GM19240 (cell line): Measurements from ENCODE around the gene ASCL4.
"Not testable (repeated sequence)": the region's sequence is repeated elsewhere in the genome, so short reads cannot be mapped to it uniquely, and the experiment has no call there.

ENCODE experiments used
- DNase-seq: peaks from one replicate; pipeline ENCODE4 v3.0.0; 2011; ENCODE audit warnings: low spot score; ENCODE audit not compliant: insufficient read length

The ASCL4 gene, protein sequence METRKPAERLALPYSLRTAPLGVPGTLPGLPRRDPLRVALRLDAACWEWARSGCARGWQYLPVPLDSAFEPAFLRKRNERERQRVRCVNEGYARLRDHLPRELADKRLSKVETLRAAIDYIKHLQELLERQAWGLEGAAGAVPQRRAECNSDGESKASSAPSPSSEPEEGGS

DNA sequence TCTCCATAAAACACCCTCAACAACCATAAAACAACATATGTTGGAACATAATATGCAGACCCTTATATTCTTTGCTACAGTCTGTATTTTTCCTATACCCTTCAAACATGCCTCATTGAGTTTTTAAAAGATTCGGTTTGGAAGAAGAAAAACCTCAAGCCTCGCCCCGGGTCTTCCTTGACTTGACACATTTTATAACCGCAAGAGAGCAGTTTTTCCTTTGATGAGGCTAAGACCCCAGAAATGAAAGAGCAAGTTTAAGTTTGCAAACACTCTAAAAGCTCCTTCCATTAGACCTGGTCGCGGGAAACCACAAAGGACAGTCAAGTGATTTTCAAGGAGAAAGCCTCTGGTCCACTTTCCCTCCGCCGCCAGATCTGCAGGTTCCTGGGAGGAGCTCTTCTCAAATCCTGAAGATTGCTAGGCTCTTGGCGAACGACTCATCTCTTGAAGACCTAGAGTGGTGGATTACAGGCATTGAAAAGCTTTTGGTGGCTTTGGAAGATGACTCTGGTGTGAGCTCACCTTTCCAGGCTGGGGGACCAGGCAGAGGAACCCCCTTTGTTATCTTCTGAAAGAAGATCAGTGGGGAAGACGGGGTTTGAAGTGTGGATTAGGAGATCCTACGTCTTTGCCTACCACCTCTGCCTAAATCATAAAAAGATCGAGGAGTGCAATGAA is at the start of gene ASCL4:
Gene ASCL4, plus strand, starts transcription at position 356 of the 681 bp plus-strand sequence. CDS start 515 bp downstream, outside the sequence.
- DNase-seq = no peak

DNA sequence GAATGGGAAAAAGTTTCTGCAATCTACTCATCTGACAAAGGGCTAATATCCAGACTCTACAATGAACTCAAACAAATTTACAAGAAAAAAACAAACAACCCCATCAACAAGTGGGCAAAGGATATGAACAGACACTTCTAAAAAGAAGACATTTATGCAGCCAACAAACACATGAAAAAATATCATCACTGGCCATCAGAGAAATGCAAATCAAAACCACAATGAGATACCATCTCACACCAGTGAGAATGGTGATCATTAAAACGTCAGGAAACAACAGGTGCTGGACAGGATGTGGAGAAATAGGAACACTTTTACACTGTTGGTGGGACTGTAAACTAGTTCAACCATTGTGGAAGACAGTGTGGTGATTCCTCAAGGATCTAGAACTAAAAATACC is 47.2 kb upstream of the ASCL4 start:
- not testable (repeated sequence) for DNase-seq

DNA sequence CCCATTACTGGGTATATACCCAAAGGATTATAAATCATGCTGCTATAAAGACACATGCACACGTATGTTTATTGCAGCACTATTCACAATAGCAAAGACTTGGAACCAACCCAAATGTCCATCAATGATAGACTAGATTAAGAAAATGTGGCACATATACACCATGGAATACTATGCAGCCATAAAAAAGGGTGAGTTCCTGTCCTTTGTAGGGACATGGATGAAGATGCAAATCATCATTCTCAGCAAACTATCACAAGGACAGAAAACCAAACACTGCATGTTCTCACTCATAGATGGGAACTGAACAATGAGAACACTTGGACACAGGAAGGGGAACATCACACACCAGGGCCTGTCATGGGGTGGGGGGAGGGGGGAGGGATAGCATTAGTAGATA is 46.8 kb upstream of the ASCL4 start:
- DNase-seq = not testable (repeated sequence)

DNA sequence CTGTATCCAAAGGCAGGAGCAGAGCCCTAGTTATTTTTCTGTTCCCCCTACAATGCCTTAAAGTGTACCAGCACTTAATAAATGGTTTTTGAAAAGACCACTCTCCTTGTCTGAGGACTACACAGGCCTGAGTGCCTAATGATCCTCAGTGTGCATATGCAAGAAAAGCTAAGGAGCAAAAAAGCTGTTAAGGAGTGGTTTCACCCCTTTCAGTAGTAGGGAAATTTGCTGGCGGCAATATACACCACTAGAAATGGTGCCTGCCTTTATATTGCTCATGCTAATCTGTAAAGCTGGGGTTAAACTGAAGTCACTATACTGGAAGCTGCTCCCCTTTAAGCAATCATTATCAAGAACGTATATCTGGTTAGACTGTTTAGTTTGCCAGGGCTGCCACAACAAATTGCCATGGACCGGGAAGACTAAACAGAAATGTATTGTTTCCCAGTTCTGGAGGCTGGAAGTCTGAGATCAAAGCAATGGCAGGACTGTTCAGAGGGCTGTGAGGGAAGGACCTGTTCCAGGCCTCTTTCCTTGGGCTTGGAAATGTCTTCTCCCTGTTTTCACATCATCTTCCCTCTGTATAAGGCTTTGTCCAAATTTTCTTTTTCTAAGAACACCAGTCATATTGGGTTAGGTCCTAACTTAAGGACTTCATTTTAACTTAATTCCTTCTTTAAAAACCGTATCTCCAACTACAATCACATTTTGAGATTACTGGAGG is 43.7 kb upstream of the ASCL4 start:
- DNase-seq = no peak

DNA sequence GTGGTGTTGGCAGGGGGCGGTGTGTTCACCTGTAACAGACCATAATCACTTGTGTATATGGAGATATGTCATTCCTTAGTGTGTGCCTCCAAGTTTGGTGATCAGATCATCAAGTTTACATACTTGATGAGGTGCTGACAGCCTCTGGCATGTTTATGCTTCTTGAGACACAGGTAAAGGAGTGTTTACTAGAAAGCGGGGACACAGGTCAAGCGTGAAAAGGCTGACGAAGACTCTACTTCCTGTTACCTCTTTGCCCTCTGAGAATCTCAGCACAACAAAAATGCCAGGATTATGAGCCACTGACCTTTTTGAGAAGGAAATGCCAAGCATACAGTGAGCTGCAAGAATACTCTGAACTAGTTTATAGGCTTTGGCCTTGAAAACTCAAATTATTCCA is 43.1 kb upstream of the ASCL4 start:
- DNase-seq = no peak

DNA sequence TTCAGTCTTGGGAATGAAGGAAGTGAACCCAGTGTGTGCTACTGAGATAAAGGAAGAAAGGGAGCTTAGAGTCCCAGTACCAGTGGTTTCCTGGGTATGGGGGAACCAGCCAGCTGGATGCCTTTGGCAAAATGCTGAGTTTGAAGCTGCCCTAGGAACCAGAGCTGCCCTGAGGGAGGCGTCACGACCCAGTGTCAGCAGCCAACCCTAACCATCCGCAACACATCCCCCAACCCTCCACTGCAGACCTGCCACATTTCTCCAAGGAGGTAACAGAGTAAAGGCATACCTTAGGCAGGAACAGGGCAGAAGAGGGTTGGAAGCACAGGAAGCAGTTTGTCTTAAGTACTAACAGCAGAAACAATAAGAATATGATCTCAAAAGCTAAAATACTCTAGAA is 42.1 kb upstream of the ASCL4 start:
- DNase-seq = no peak

DNA sequence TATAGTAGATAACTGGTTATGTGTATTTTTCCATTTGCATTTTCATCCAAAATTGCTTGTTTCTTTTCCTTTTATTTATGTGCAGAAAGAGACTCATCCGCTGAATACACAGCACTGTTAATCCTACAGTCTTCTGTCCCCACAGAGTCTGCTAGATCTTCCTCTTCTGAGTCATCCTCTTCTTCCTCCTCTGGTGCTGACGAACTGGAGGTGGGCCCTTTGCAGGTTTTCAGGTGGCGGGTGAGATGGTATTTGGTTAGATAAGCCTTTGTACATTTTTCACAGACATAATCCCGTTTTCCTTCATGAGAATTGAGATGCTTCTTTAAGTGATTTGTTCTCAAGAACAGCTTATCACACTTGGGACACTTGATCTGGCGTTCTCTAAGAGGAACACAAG is 40.4 kb upstream of the ASCL4 start:
- no peak for DNase-seq

DNA sequence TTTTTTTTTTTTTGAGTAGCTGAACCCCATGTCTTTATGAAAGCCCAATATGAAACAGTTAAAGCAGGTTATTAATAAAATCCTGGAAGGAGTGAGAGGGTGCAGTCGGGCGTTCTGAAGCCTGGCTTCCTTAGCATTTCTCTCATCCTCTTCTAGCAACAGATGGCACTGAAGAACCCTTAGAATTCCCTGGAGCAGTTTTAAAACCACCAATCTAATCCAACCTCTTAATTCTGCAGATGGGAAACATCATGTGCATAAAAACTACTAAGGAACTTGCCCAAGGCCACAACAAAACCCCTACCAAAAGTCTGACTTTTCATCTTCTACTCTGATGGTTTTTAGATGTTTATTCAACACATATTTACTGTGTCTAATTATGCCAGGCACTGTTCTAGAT is 38.7 kb upstream of the ASCL4 start:
- DNase-seq = no peak

DNA sequence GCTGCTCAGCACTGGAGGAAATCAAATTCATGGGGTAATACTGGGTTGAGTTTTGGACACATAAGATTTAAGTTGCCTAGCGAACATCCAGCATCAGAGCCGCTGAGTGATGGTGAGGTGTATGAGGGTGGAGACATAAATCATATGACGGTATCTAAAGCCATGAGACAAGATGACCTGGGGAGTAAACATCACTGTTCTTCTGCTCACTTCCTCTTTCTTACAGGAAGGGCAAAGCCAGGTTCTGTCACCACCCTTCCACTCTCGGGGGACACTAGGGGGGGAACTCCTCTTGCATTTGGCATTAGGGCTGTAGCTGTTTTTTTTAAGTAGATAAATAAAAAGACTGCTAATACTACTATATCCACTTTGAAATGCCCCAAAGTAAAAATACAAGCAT is 37.6 kb upstream of the ASCL4 start:
- DNase-seq = peak; percentile 55

DNA sequence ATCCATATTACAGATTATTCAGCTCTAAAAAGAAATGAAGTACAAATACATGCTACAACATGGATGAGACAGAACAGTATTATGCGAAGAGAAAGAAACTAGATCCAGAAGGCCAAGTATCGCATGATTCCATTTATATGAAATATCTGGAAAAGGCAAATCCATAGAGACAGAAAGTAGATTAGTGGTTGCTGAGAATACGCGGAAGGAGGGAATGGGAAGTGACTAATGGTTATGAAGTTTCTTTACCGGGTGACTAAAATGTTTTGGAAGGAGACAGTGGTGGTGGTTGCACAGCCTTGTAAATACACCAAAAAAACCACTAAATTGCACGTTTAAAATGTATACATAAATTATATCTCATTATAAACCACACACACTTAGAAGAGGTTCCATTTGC is 26.0 kb upstream of the ASCL4 start:
- no peak for DNase-seq

DNA sequence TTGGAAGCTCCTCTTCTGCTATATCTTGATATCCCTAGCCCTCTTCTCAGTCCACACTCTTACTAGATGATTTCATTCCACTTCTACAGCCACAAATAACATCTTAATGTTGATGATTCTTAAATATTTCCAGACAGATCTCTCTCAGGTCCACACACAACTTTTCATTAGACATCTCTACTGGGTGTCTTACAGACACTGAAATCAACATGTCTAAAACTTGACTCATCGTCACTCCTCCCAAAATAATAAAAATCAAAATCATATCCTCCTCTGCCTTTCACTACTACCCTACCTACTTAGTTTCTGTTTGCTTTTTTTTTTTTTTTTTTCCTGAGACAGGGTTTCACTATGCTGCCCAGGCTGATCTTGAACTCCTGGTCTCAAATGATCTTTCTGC is 25.4 kb upstream of the ASCL4 start:
- no peak for DNase-seq

DNA sequence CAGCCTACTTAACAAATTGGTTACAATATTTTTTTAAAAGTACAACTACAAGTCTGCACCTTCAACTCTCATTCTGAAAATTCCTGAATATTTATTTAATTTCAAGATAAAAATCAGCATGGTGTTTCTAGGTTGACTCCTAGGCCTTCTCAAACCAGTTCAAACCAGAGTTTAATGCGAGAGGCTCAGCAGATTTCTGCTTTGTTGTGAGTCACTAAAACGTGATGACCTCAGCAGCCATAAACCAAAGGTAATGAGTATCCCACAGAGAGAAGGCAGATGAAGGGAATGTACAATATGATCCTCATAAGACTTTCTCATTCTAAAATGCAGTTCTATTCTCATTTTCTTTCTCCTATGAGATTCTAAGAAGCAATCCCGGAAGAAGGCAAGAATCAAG is 15.1 kb upstream of the ASCL4 start:
- DNase-seq = no peak

DNA sequence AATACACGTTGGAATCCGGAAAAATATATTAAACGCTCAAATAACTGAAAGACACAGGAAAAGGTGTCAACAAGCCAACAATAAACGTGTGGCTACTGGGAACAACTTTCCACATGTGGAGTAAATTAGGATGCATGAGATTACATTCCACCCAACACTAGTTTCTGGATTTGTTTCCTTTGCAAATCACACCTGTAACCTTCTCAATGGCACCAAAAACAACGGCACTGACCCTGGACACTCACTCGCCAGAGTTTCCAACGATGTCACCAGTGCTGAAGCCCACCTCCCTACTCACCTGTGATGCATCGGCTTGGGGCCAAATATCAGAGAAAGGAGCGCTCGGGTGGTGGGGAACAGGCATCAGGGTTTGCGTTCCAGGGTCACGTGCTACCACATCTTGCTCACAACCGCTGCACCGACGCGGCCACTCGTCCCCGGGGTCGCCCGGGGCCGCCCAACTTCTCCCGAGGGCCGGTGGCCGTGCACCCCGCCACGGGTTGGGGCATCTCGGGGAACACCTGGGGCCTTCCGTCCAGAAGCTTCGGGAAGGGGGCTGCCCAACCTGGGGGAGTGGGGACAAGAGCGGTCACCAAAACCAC is 14.2 kb upstream of the ASCL4 start:
- DNase-seq = no peak

DNA sequence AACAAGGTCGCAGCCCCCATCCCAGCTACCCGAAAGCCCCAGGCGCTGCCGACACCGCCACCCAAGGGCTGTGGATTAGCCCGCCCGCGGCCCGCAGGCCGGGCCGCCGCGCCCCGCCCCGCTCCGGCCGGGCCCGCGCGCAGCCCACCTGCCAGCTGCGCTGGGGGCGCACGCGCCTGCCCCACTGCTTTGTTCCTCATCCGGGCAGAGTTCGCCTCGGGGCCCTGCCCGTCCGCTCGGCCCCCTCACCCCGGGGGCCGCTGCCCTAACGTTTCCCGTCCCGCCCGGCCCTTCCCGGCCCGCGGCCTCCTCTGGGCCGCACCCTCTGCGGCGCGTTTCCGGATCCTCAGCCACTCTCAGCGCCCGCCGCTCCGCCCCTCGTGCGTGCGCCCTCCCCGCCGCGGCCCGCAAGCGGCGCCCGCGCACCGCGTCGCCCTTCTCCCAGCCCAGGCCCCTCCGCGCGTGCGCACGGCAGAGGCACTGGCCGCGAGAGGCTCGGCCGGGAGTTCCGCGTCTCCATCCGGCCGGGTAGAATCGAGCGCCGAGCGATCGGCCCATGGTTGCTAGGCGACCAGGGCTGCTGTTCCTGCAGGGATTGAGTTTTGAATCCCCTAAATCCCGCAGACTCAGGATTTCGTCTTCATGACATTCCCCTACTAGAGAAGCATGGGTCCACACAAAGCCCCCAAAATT is 13.5 kb upstream of the ASCL4 start, which contains the start of gene PRDM4:
Gene PRDM4, minus strand, starts transcription at position 329 of the 693 bp plus-strand sequence. CDS start 622 bp downstream, outside the sequence.
- peak; percentile 98 for DNase-seq

DNA sequence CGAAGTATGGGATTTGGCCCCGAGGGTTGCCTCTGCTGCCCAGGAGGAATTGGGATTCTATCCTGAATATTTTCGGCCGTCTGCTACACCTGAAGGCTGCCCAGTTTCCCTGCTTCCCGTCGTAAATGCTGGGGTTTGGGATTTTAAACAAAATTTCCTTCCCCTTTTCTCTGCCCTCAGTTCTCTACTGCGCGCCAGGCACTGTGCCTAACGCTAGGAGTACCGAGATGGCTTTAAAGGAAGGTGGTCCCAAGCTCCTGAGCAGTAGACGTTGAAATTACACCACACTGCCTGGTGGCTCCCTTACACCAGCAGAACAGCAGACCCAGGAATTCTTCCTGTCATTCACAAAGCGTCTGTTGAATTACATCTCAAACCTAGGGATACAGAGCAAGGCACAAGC is 13.0 kb upstream of the ASCL4 start:
- no peak for DNase-seq

DNA sequence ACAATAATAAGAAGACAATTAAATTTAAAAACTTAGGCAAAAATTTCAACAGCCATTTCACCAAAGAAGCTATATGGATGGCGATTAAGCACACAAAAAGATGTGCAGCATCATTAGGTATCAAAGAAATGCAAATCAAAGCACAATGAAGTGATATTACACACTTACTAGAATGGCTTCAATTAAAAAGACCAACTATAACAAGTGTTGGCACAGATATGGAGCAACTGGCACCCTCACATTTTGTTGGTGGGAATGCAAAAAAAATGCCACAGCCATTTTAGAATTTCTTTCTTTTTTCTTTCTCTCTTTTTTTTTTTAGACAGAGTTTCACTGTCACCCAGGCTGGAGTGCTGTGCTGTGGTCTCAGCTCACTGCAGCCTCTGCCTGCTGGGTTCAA is 11.6 kb upstream of the ASCL4 start:
- DNase-seq = no peak

DNA sequence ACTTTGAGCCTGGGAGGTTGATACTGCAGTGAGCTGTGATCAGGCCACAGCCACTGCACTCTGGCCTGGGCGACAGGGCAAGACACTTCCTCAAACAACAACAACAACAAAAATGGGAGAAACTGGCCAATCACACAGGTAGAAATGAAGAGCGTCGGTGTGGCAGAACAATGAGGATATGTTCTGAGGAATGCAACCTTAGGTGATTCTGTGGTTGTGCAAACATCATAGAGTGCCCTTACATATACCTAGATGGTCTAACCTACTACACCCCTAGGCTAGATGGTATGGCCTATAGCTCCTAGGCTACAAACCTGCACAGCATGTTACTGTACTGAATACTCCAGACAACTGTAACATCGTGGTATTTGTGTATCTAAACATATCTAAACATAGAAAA is 9.9 kb upstream of the ASCL4 start:
- DNase-seq = no peak

DNA sequence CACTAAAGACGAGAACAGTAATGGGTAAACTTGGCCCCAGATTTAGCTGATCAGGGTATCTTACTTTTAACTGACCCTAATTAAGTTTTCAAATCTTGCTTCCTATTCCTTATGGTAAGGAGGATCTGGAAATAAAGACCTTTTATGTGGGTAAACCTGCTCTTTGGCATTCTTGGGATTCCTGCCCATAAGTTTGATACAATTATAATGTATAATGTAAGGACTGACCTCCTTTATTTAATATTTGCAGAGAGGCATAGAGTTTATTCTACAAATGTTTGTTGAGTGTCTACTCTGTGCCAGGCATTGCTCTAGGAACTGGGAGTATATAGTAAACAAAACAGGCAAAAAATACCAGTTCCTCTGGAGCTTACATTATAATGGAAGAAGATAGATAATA is 9.2 kb upstream of the ASCL4 start:
- DNase-seq = no peak

DNA sequence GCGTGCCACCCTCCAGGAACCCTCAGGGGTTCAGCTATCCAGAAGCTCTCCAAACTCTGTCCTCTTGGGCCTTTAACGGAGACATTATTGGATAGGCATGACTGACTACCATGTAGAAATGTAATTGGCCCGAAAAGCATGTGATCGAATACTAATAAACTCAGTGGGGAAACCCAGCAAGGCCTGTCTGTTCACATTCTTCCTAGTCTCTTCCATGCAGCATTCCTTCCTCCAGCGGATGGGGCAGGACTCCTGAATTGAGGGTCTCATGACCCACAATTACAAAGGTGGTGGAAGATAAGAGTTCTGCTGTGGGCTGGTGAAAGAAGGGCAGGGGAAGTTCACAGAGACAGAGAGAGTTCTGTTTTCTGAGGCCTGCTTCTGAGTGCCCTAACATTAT is 7.0 kb upstream of the ASCL4 start:
- DNase-seq = no peak

DNA sequence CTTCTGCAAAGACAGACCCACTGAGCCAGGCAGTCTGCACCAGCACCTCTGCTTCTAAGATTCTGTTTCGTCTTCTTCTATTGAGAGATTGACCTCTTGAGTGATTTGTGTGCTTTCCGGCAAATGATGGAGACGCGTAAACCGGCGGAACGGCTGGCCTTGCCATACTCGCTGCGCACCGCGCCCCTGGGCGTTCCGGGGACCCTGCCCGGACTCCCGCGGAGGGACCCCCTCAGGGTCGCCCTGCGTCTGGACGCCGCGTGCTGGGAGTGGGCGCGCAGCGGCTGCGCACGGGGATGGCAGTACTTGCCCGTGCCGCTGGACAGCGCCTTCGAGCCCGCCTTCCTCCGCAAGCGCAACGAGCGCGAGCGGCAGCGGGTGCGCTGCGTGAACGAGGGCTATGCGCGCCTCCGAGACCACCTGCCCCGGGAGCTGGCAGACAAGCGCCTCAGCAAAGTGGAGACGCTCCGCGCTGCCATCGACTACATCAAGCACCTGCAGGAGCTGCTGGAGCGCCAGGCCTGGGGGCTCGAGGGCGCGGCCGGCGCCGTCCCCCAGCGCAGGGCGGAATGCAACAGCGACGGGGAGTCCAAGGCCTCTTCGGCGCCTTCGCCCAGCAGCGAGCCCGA is 703 bp downstream of the ASCL4 start:
- DNase-seq = no peak

DNA sequence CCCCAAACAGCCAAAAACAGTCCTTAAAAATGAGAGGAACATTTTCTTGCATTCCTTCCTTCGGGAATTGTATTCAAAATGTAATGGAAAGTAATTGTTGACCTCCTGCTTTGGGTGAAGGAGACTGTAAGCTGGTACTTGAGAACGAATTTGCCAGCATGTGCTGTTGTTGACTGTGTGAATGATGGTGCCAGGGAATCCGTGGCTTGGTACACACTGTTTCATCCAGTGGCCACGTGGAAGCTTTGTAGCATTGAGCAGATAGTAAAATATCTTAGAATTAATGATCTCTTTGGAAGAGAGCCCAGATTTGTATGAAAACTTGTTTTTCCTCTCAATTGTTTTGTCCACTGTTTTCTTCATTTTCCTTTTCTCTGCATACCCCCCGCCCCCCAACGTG is 1.7 kb downstream of the ASCL4 start:
- no peak for DNase-seq
